H1 (cell line): ENCODE data around the gene OLA1. TPM values are rescaled to one million over a fixed set of nuclear protein-coding genes. Genes with fewer than 3 reads are reported as not detected.

ENCODE experiments used
- CTCF ChIA-PET: fragments of 300-600 bp; sonication (Branson Sonifier 250); formaldehyde crosslinking; loops from one replicate; lab custom pipeline; 2021; ENCODE audit not compliant: partially characterized antibody; lab: Charles Lee
- POLR2A ChIA-PET: fragments of 300-600 bp; sonication (Branson Sonifier 250); formaldehyde crosslinking; loops from one replicate; lab custom pipeline; 2021; ENCODE audit warnings: inconsistent platforms; ENCODE audit not compliant: partially characterized antibody; lab: Charles Lee
- DNase-seq, 2 experiments: peaks; one replicate each; pipeline versions ENCODE4 v3.0.0 to v3.0.0-alpha.2; 2010 to 2022; ENCODE audit warnings: low spot score in 2 of 2, low read depth in 1 of 2, mixed read lengths in 1 of 2
- FAIRE-seq: peaks from 2 replicates; lab custom pipeline; 2011; peaks lifted over from hg19 to GRCh38; lab: Jason Lieb, UNC
- H2AFZ ChIP-seq: 2 replicates; pipeline ENCODE4 v1.8.1; 2012; ENCODE audit warnings: low read length, inconsistent platforms
- H2AK5ac ChIP-seq: 2 replicates; pipeline ENCODE4 v1.6.1; 2013; ENCODE audit warnings: low read depth, low read length
- H2BK120ac ChIP-seq: replicated peaks from 2 replicates; pipeline ENCODE3; 2013; ENCODE audit warnings: low read depth, low read length, inconsistent platforms
- H2BK12ac ChIP-seq: 2 replicates; pipeline ENCODE4 v1.6.1; 2013; ENCODE audit warnings: low read depth, low read length
- H2BK15ac ChIP-seq: 2 replicates; pipeline ENCODE4 v1.6.1; 2013; ENCODE audit warnings: low read length
- H2BK20ac ChIP-seq: 2 replicates; pipeline ENCODE4 v1.6.1; 2013; ENCODE audit warnings: low read length
- H2BK5ac ChIP-seq: 2 replicates; pipeline ENCODE4 v1.6.1; 2013; ENCODE audit warnings: low read depth, low read length
- H3K14ac ChIP-seq: 2 replicates; pipeline ENCODE4 v1.6.1; 2013; ENCODE audit warnings: inconsistent platforms; ENCODE audit not compliant: insufficient read length
- H3K18ac ChIP-seq: 2 replicates; pipeline ENCODE4 v1.6.1; 2013; ENCODE audit warnings: low read length; ENCODE audit errors: extremely low read depth
- H3K23ac ChIP-seq: 2 replicates; pipeline ENCODE4 v1.6.1; 2013; ENCODE audit warnings: inconsistent platforms; ENCODE audit not compliant: insufficient read length
- H3K23me2 ChIP-seq: 2 replicates; pipeline ENCODE4 v1.6.1; 2013; ENCODE audit warnings: low read depth, low read length
- H3K27ac ChIP-seq: 2 replicates; pipeline ENCODE4 v1.6.1; 2011; ENCODE audit warnings: low read depth, low read length, inconsistent platforms
- H3K27me3 ChIP-seq, 4 experiments: replicated peaks in 1 of 4; 1 replicate in 1 of 4; 2 replicates in 3 of 4; pipeline versions ENCODE4 v1.6.1 to v1.8.1; 2011 to 2013; ENCODE audit warnings: low read length in 3 of 4, mild to moderate bottlenecking in 3 of 4, inconsistent platforms in 2 of 4, mixed read lengths in 2 of 4, moderate library complexity in 1 of 4; ENCODE audit not compliant: control insufficient read depth in 3 of 4, insufficient read depth in 3 of 4; ENCODE audit errors: extremely low read depth in 1 of 4
- H3K36me3 ChIP-seq, 4 experiments: 2 replicates each; pipeline versions ENCODE4 v1.6.1 to v1.8.1; 2011 to 2013; ENCODE audit warnings: mild to moderate bottlenecking in 4 of 4, low read length in 3 of 4, moderate library complexity in 2 of 4, control low read depth in 1 of 4, inconsistent platforms in 1 of 4; ENCODE audit not compliant: insufficient read depth in 4 of 4, control insufficient read depth in 2 of 4
- H3K4ac ChIP-seq: replicated peaks from 2 replicates; pipeline ENCODE3; 2013; ENCODE audit warnings: low read length, low read depth, mixed read lengths, inconsistent platforms; ENCODE audit not compliant: insufficient read length
- H3K4me1 ChIP-seq, 4 experiments: replicated peaks in 1 of 4; 1 replicate in 1 of 4; 2 replicates in 3 of 4; pipeline versions ENCODE4 v1.6.1 to v1.8.1; 2011 to 2013; ENCODE audit warnings: low read length in 3 of 4, inconsistent platforms in 2 of 4, mixed read lengths in 1 of 4; ENCODE audit not compliant: insufficient read depth in 4 of 4, control insufficient read depth in 3 of 4
- H3K4me2 ChIP-seq, 2 experiments: 2 replicates each; pipeline versions ENCODE4 v1.6.1 to v1.8.1; 2011 to 2013; ENCODE audit warnings: low read depth in 2 of 2, low read length in 2 of 2, control low read depth in 1 of 2, inconsistent platforms in 1 of 2, mild to moderate bottlenecking in 1 of 2; ENCODE audit not compliant: insufficient read depth in 1 of 2
- H3K4me3 ChIP-seq, 4 experiments: fragments of 200-600, 300-600 bp in 1 of 4; sonication (generic), shearing (Covaris generic), sonication (Bioruptor Twin) in 1 of 4; 2 replicates each; pipeline versions ENCODE4 v1.5.1 to v1.8.1; 2011 to 2016; ENCODE audit warnings: low read length in 4 of 4, low read depth in 3 of 4, control low read depth in 2 of 4, inconsistent platforms in 2 of 4, mild to moderate bottlenecking in 2 of 4, mixed read lengths in 1 of 4, moderate library complexity in 1 of 4; ENCODE audit not compliant: insufficient read depth in 2 of 4; ENCODE audit errors: extremely low read depth in 1 of 4
- H3K56ac ChIP-seq: replicated peaks from 2 replicates; pipeline ENCODE3; 2013; ENCODE audit warnings: low read depth, mild to moderate bottlenecking, mixed read lengths, low read length, inconsistent platforms; ENCODE audit not compliant: insufficient read length
- H3K79me1 ChIP-seq: 2 replicates; pipeline ENCODE4 v1.6.1; 2013; ENCODE audit warnings: low read depth, low read length, control low read depth
- H3K79me2 ChIP-seq, 2 experiments: 2 replicates each; pipeline versions ENCODE4 v1.6.1 to v1.8.1; 2012 to 2013; ENCODE audit warnings: low read length in 2 of 2, mild to moderate bottlenecking in 2 of 2, inconsistent platforms in 1 of 2; ENCODE audit not compliant: insufficient read depth in 2 of 2, control insufficient read depth in 1 of 2
- H3K9ac ChIP-seq, 4 experiments: replicated peaks in 1 of 4; 1 replicate in 1 of 4; 2 replicates in 3 of 4; pipeline versions ENCODE4 v1.6.1 to v1.8.1; 2011 to 2013; ENCODE audit warnings: low read depth in 3 of 4, low read length in 3 of 4, control low read depth in 2 of 4, mild to moderate bottlenecking in 2 of 4, moderate library complexity in 2 of 4, inconsistent platforms in 1 of 4; ENCODE audit errors: extremely low read depth in 1 of 4
- H3K9me3 ChIP-seq, 2 experiments: 2 replicates each; pipeline versions ENCODE4 v1.6.1 to v1.8.1; 2012 to 2013; ENCODE audit warnings: mild to moderate bottlenecking in 2 of 2, moderate library complexity in 2 of 2, control low read depth in 1 of 2, inconsistent platforms in 1 of 2, low read depth in 1 of 2, low read length in 1 of 2, mixed read lengths in 1 of 2; ENCODE audit not compliant: insufficient read depth in 2 of 2
- H4K20me1 ChIP-seq, 2 experiments: replicated peaks in 1 of 2; 2 replicates each; pipeline versions ENCODE3 to v1.8.1; 2011 to 2013; ENCODE audit warnings: inconsistent platforms in 2 of 2, low read length in 2 of 2, mild to moderate bottlenecking in 1 of 2; ENCODE audit not compliant: insufficient read depth in 2 of 2, control insufficient read depth in 1 of 2
- H4K5ac ChIP-seq: 2 replicates; pipeline ENCODE4 v1.6.1; 2013; ENCODE audit warnings: low read length, low read depth, mixed read lengths, inconsistent platforms; ENCODE audit not compliant: insufficient read length
- H4K8ac ChIP-seq: 2 replicates; pipeline ENCODE4 v1.8.0; 2013; ENCODE audit warnings: mild to moderate bottlenecking, moderate library complexity, low read length, inconsistent platforms; ENCODE audit not compliant: insufficient read depth; ENCODE audit errors: extremely low read depth
- H4K91ac ChIP-seq: replicated peaks from 2 replicates; pipeline ENCODE3; 2013; ENCODE audit warnings: low read length, mixed read lengths, inconsistent platforms; ENCODE audit not compliant: insufficient read length
- CREB1 ChIP-seq: IDR thresholded peaks from 2 replicates; pipeline ENCODE4 v1.6.1; 2012; ENCODE audit warnings: inconsistent platforms
- GTF2F1 ChIP-seq: IDR thresholded peaks from 2 replicates; pipeline ENCODE4 v1.6.1; 2012; ENCODE audit warnings: low read depth, low read length, improper control_type of control experiment, borderline replicate concordance
- JUND ChIP-seq: IDR thresholded peaks from 2 replicates; pipeline ENCODE4 v1.6.1; 2011; ENCODE audit warnings: mild to moderate bottlenecking, improper control_type of control experiment, low read length
- SAP30 ChIP-seq: fragments of 300-600 bp; sonication (generic); IDR thresholded peaks from 2 replicates; pipeline ENCODE4 v1.7.1; 2012; ENCODE audit warnings: low read length, moderate library complexity, mild to moderate bottlenecking, inconsistent platforms; ENCODE audit not compliant: insufficient read depth, insufficient replicate concordance
- SIRT6 ChIP-seq: IDR thresholded peaks from one replicate; pipeline ENCODE4 v1.7.1; 2012; ENCODE audit warnings: low read length, inconsistent platforms
- WGBS, 2 experiments: shearing (Covaris generic) in 1 of 2; methylation state at CpG; one replicate each; pipeline versions ENCODE4 v1.1.6 to v1.1.7; 2013 to 2015; ENCODE audit warnings: low lambda C conversion rate in 2 of 2, mixed read lengths in 2 of 2, inconsistent platforms in 1 of 2, low coverage in 1 of 2, missing lambda C conversion rate in 1 of 2; ENCODE audit not compliant: insufficient replicate concordance in 2 of 2, insufficient coverage in 1 of 2, insufficient read length in 1 of 2; ENCODE audit errors: extremely low coverage in 1 of 2, missing lambda C conversion rate in 1 of 2; 5-methylcytosine and 5-hydroxymethylcytosine counted together
- polyA plus RNA-seq, 7 experiments: library from polyadenylated mRNA; depleted of rRNA in 3 of 7; stranded (reverse) in 5 of 7; unstranded in 2 of 7; fragments of >200 nt in 5 of 7; fragments of 200-250 nt in 2 of 7; gene quantifications; 1 replicate in 5 of 7; 2 replicates in 1 of 7; 4 replicates in 1 of 7; pipeline versions ENCODE4 v1.2.1 to v1.2.3, GENCODE V29; 2011 to 2013; ENCODE audit warnings: missing spikeins in 2 of 7, mixed read lengths in 2 of 7
- total RNA-seq: library from RNA; stranded (reverse); fragmentation: NEBNext Ultra II Directional; extraction: Animal tissue kit (Norgen Biotek cat#: 25700); gene quantifications from 2 replicates; pipeline ENCODE4 v1.2.1, GENCODE V29; 2021

Gene OLA1
- total and polyA plus RNA-seq, 2 of the 8 experiments (the other 6 are each of a cell fraction or from before 2014, with no cell fraction given) = 39.3 to 158 TPM

- Histone ChIP-seq H3K18ac (no peak overlapping the region), H3K9me3 (peaks cover 4 to 7% of the 10 kb centered on the region in 2 experiments; a peak in 3 of 4 replicates), H3K4me1 (peaks cover 0 to 12% (median 4%) of the 10 kb centered on the region in 4 experiments; a peak in 3 of 7 replicates), H3K14ac (no peak overlapping the region), H2BK120ac (no peak overlapping the region), H2BK5ac (no peak overlapping the region), H3K4me2 (no peak overlapping the region), H4K5ac (no peak overlapping the region), H3K4ac (no peak overlapping the region), H3K27ac (no peak overlapping the region), H3K27me3 (no peaks in the 10 kb centered on the region), H2AK5ac (no peak overlapping the region), H2BK20ac (0 out of 2 replicates have a peak overlapping the region, but pooled peaks have one; percentile 83), H4K20me1 (no peaks in the 10 kb centered on the region), H4K91ac (no peak overlapping the region), H3K23me2 (no peaks in the 10 kb centered on the region), H3K23ac (no peak overlapping the region), H3K56ac (no peak overlapping the region), H4K8ac (no peak overlapping the region), H3K79me2 (no peaks in the 10 kb centered on the region), H2BK12ac (no peak overlapping the region), H3K36me3 (no peaks in the 10 kb centered on the region), H2AFZ (no peak overlapping the region), H3K79me1 (no peaks in the 10 kb centered on the region), H3K9ac (no peak overlapping the region), H3K4me3 (no peak overlapping the region), H2BK15ac (peak overlapping the region; percentile 50; the same call in 1 of the 2 replicates)
- CTCF ChIA-PET = interaction anchor here (0.6 to 3.3 kb wide), 3 partner anchors 18 to 853 kb away, joined by 4 to 13 read pairs (median 7); no protein-coding TSS in a partner anchor
- DNase-seq (no peak), FAIRE-seq (no peak)
- WGBS, 2 experiments = 96% methylated on average over 3 of the region's 3 CpGs; no CpG with 5 or more reads in 1 of the 2 experiments
- POLR2A ChIA-PET = no interaction called here
- TF ChIP-seq SIRT6 (no peak), SAP30 (no peak), CREB1 (no peak), JUND (no peak), GTF2F1 (no peak)
Measured at GRCh38 chr2:174059884-174060244, 188.5 kb downstream of the OLA1 start.
